Measurements from ENCODE around the gene MUTYH. TPM values are rescaled to one million over a fixed set of nuclear protein-coding genes. Genes with fewer than 3 reads are reported as not detected.
A peak's percentile ranks its signal among the peaks of the same experiment; 100 is the strongest.

Gene MUTYH
- total and polyA plus RNA-seq, 9 of the 15 experiments (the other 6 are each of a cell fraction or from before 2014, with no cell fraction given) = 3.4 to 53.5 (median 29.0) TPM

DNA sequence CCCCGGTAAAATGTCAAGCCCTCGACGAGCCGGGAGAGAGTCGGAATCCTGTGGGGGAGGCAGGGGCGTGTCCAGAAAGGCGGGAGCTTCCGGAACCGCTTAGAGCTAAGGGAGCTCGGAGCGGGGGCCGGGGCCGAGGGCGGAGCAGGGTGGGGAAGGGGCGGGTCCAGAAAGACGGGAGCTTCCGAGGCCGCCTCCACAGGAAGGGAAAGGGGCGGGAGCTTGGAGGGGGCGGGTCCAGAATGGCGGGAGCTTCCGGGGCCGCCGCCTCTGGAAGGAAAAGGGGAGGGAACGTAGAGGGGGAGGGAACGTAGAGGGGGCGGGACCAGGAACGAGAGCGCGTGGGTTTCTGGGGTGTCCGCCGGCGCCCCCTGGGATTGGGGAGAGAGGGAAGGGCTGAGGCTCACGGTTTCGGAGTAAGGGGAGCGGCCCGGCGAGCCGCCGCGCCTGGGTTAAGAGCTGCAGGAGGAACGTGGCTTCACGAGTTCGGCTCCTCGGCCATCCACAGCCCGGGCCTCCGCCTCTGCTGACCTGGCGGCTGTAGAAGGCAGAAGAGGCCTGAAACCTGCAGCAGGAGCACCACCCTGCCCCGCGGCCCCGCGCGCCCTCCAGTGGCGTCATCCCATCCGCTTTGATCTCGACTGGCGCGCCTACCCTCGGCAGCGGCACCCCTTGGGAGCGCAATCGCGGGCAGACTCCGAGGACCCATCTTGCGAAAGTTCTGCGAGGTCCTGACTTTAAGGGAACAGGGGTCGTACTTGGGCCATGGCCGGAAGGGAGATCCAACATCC, 36.5 kb downstream of the MUTYH start (continued):
- TF ChIP-seq, protein P1, sequence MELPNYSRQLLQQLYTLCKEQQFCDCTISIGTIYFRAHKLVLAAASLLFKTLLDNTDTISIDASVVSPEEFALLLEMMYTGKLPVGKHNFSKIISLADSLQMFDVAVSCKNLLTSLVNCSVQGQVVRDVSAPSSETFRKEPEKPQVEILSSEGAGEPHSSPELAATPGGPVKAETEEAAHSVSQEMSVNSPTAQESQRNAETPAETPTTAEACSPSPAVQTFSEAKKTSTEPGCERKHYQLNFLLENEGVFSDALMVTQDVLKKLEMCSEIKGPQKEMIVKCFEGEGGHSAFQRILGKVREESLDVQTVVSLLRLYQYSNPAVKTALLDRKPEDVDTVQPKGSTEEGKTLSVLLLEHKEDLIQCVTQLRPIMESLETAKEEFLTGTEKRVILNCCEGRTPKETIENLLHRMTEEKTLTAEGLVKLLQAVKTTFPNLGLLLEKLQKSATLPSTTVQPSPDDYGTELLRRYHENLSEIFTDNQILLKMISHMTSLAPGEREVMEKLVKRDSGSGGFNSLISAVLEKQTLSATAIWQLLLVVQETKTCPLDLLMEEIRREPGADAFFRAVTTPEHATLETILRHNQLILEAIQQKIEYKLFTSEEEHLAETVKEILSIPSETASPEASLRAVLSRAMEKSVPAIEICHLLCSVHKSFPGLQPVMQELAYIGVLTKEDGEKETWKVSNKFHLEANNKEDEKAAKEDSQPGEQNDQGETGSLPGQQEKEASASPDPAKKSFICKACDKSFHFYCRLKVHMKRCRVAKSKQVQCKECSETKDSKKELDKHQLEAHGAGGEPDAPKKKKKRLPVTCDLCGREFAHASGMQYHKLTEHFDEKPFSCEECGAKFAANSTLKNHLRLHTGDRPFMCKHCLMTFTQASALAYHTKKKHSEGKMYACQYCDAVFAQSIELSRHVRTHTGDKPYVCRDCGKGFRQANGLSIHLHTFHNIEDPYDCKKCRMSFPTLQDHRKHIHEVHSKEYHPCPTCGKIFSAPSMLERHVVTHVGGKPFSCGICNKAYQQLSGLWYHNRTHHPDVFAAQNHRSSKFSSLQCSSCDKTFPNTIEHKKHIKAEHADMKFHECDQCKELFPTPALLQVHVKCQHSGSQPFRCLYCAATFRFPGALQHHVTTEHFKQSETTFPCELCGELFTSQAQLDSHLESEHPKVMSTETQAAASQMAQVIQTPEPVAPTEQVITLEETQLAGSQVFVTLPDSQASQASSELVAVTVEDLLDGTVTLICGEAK (IDR thresholded peaks at IDR 0.05) = peak; percentile 84
- TF ChIP-seq, protein P1 (CRISPR knock-in tag; IDR thresholded peaks at IDR 0.05) = no peak
- peak; percentile 82 for TF ChIP-seq TAF1 (IDR thresholded peaks at IDR 0.05; ENCODE audit: control insufficient read depth, extremely low read depth, insufficient read depth, low read length, severe bottlenecking)
- no peak for TF ChIP-seq NFE2L1 (tag; IDR thresholded peaks at IDR 0.05; ENCODE audit: borderline replicate concordance, low read depth)
- peak; percentile 48; the same call in 1 of the 2 replicates for TF ChIP-seq ILF3 (IDR thresholded peaks at IDR 0.05; ENCODE audit: borderline replicate concordance)
- TF ChIP-seq CREBBP (IDR thresholded peaks at IDR 0.05; ENCODE audit: low read depth, low read length) = no peak
- TF ChIP-seq PCBP1 (IDR thresholded peaks at IDR 0.05; ENCODE audit: low read depth, low read length, poor library complexity, severe bottlenecking) = peak; percentile 96
- peak; percentile 89 for TF ChIP-seq MYC (IDR thresholded peaks at IDR 0.05; ENCODE audit: low read depth, low read length)
- TF ChIP-seq MYC (CRISPR knock-in tag; IDR thresholded peaks at IDR 0.05; ENCODE audit: borderline replicate concordance, low read depth) = peak; percentile 90; the same call in 1 of the 2 replicates
- TF ChIP-seq, protein P2, sequence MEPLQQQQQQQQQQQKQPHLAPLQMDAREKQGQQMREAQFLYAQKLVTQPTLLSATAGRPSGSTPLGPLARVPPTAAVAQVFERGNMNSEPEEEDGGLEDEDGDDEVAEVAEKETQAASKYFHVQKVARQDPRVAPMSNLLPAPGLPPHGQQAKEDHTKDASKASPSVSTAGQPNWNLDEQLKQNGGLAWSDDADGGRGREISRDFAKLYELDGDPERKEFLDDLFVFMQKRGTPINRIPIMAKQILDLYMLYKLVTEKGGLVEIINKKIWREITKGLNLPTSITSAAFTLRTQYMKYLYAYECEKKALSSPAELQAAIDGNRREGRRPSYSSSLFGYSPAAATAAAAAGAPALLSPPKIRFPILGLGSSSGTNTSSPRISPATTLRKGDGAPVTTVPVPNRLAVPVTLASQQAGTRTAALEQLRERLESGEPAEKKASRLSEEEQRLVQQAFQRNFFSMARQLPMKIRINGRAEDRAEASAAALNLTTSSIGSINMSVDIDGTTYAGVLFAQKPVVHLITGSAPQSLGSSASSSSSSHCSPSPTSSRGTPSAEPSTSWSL (CRISPR knock-in tag; IDR thresholded peaks at IDR 0.05; ENCODE audit: borderline replicate concordance) = 0 out of 2 replicates have a peak, but pooled peaks have one; percentile 13
- peak in 1 of 2 experiments; percentile 65; a peak in 1 of 4 replicates for TF ChIP-seq SIN3A (IDR thresholded peaks at IDR 0.05; ENCODE audit: borderline replicate concordance in 2 of 2, control insufficient read depth in 1 of 2, low read depth in 2 of 2, low read length in 2 of 2)
- TF ChIP-seq, protein P3, sequence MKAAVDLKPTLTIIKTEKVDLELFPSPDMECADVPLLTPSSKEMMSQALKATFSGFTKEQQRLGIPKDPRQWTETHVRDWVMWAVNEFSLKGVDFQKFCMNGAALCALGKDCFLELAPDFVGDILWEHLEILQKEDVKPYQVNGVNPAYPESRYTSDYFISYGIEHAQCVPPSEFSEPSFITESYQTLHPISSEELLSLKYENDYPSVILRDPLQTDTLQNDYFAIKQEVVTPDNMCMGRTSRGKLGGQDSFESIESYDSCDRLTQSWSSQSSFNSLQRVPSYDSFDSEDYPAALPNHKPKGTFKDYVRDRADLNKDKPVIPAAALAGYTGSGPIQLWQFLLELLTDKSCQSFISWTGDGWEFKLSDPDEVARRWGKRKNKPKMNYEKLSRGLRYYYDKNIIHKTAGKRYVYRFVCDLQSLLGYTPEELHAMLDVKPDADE (conservative IDR thresholded peaks at IDR 0.05; ENCODE audit: control insufficient read depth, low read depth, low read length) = peak; percentile 82
- peak; percentile 77 for TF ChIP-seq KLF16 (IDR thresholded peaks at IDR 0.05)
- no peak for TF ChIP-seq MCM5 (IDR thresholded peaks at IDR 0.05; ENCODE audit: low read depth)

Measured in K562 (cell line).